Measurements from ENCODE around the gene POLR2C. TPM values are rescaled to one million over a fixed set of nuclear protein-coding genes. Genes with fewer than 3 reads are reported as not detected.

POLR2C gene
- total RNA-seq (10 to 100 TPM; 54.9 to 96.9 (median 65.8) TPM), polyA plus RNA-seq (10 to 100 TPM; 70.5 to 74.1 TPM)
- long read RNA-seq, donor 1, transcript POLR2C-201 (9 exons, 2,057 nt), result major isoform, 169 of 183 reads
- long read RNA-seq, donor 1, partial matches to known transcripts, result 2 of 183 reads
- long read RNA-seq, donor 1, other reads (novel, unspliced or antisense), result 8 of 183 reads
- long read RNA-seq, donor 2, transcript POLR2C-201 (9 exons, 2,057 nt), result major isoform, 45 of 52 reads
- long read RNA-seq, donor 2, partial matches to known transcripts, result 5 of 52 reads
- long read RNA-seq, donor 2, other reads (novel, unspliced or antisense), result 0 of 52 reads
- long read RNA-seq, donor 3, transcript POLR2C-201 (9 exons, 2,057 nt), result major isoform, 50 of 70 reads
- long read RNA-seq, donor 3, partial matches to known transcripts, result 12 of 70 reads
- long read RNA-seq, donor 3, other reads (novel, unspliced or antisense), result 7 of 70 reads

- Histone ChIP-seq H3K27ac (peak within 1 kb of the TSS; percentile 56 to 76), H3K4me3 (peak within 1 kb of the TSS; percentile 99), H3K9me3 (no peaks in the 10 kb centered on the region), H3K27me3 (no peaks in the 10 kb centered on the region), H3K4me1 (ENCODE audit: insufficient read depth) (peaks cover 11% of the 10 kb centered on the region), H3K36me3 (no peaks in the 10 kb centered on the region)
- 0 to 1% (median 1%) methylated on average over 44 to 47 of the region's 47 CpGs for WGBS, 3 donors
- TF ChIP-seq POLR2A (IDR thresholded peaks at IDR 0.05), result peak; percentile 92
- no peak for TF ChIP-seq EP300 (IDR thresholded peaks at IDR 0.05)
- peak; percentile 91 to 96 (median 94) for TF ChIP-seq CTCF (IDR thresholded peaks at IDR 0.05)
- intact Hi-C loops (cut with DNase I), result loop anchor here in 1 of 4 donors (10.0 kb wide), 1 partner anchor 52 kb away; no protein-coding TSS in a partner anchor
- peak; percentile 82 to 92 (median 87) for DNase-seq
Measured at GRCh38 chr16:57462209-57462977, at the start of gene POLR2C. Gene POLR2C (plus strand): TSS chr16:57462679. CDS start chr16:57462725, 46 bp downstream.

GRCh38 chr16:57413301-57413730, 49.2 kb upstream of the POLR2C start:
- no peaks in the 10 kb centered on the region for H3K27me3 ChIP-seq
- H3K9me3 ChIP-seq, result no peaks in the 10 kb centered on the region
- H3K4me3 ChIP-seq, result no peak overlapping the region
- no peak overlapping the region for H3K27ac ChIP-seq
- DNase-seq, result no peak
- H3K36me3 ChIP-seq, result no peaks in the 10 kb centered on the region
- 86 to 92% (median 91%) methylated on average over 4 to 5 of the region's 5 CpGs for WGBS, 3 donors
- no peak for TF ChIP-seq POLR2A (IDR thresholded peaks at IDR 0.05)
- TF ChIP-seq CTCF (IDR thresholded peaks at IDR 0.05), result no peak
- no peak for TF ChIP-seq EP300 (IDR thresholded peaks at IDR 0.05)
- peaks cover 1% of the 10 kb centered on the region for H3K4me1 ChIP-seq (ENCODE audit: insufficient read depth)
- intact Hi-C loops (cut with DNase I), result loop anchor here in 2 of 4 donors (10.0 kb wide), 2 partner anchors 101 to 329 kb away; no protein-coding TSS in a partner anchor

- intact Hi-C loops (cut with DNase I), result loop anchor here in 2 of 4 donors (2.0 to 10.0 kb wide), 3 partner anchors 101 to 329 kb away; no protein-coding TSS in a partner anchor
- H3K9me3 ChIP-seq, result no peaks in the 10 kb centered on the region
- H3K36me3 ChIP-seq, result no peaks in the 10 kb centered on the region
- no peak for TF ChIP-seq EP300 (IDR thresholded peaks at IDR 0.05)
- no peak for TF ChIP-seq POLR2A (IDR thresholded peaks at IDR 0.05)
- TF ChIP-seq CTCF (IDR thresholded peaks at IDR 0.05), result no peak
- 53 to 66% (median 66%) methylated on average over 7 of the region's 7 CpGs for WGBS, 3 donors
- H3K4me1 ChIP-seq (ENCODE audit: insufficient read depth), result peaks cover 1% of the 10 kb centered on the region
- H3K27ac ChIP-seq, result no peak overlapping the region
- DNase-seq, result no peak
- no peaks in the 10 kb centered on the region for H3K27me3 ChIP-seq
- no peak overlapping the region for H3K4me3 ChIP-seq
Measured at GRCh38 chr16:57413733-57414132, 48.7 kb upstream of the POLR2C start.

- Histone ChIP-seq H3K9me3 (no peaks in the 10 kb centered on the region), H3K36me3 (no peaks in the 10 kb centered on the region), H3K4me1 (ENCODE audit: insufficient read depth) (peaks cover 1% of the 10 kb centered on the region), H3K27me3 (no peaks in the 10 kb centered on the region), H3K4me3 (no peak overlapping the region), H3K27ac (no peak overlapping the region)
- DNase-seq, result no peak
- TF ChIP-seq POLR2A (IDR thresholded peaks at IDR 0.05) (no peak), CTCF (IDR thresholded peaks at IDR 0.05) (no peak), EP300 (IDR thresholded peaks at IDR 0.05) (no peak)
- intact Hi-C loops (cut with DNase I), result loop anchor here (2.0 to 10.0 kb wide), 4 partner anchors 99 to 331 kb away; no protein-coding TSS in a partner anchor
- WGBS, 3 donors, result 85 to 86% (median 85%) methylated on average over 16 of the region's 16 CpGs
Measured at GRCh38 chr16:57416084-57416483, 46.4 kb upstream of the POLR2C start.
